ENCODE results near the gene OGFR. TPM values are rescaled to one million over a fixed set of nuclear protein-coding genes. Genes with fewer than 3 reads are reported as not detected.

Gene OGFR
- total RNA-seq, 1 experiment from 2014 or later: 117 TPM

DNA sequence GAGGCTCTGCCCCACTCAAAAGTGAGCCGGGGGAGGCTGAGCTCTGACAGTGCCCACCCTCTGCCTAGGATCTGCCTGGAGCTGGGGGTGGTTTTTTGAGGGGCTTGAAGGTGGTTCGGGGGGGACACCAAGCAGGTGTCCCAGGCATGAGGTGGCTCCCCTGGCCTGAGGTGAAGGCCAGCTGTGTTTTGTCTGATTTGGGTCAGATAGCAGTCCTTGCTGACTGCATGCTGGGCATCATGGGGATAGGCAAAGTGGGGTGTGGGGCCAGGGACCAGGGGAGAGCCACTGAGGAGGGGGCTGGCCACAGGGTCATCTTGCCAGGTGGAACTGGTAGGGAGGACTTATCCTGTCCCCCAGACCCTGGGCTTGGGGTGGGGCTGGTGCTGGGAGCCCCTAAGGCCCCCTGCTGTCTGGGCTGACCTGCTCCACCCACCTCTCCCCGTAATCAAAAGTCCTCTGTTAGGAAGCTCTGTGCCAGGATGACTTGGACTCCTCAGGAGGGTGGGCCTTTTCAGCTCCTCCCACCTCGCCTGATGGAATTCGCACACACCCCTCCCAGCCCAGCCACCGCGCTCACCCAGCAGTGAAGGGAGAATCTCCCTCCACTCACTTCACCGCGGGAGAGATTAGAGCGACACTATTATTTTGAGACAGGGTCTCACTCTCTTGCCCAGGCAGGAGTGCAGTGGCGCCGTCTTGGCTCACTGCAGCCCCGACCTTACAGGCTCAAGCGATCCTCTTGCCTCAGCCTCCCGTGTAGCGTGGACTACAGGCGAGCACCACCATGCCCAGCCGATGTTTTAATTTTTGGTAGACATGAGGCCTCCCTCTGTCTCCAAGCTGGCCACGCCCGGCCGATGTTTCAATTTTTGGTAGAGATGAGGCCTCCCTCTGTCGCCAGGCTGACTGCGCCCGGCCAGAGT is 10.7 kb downstream of the OGFR start:
- peak; percentile 58 for DNase-seq (ENCODE audit: low read depth)

DNA sequence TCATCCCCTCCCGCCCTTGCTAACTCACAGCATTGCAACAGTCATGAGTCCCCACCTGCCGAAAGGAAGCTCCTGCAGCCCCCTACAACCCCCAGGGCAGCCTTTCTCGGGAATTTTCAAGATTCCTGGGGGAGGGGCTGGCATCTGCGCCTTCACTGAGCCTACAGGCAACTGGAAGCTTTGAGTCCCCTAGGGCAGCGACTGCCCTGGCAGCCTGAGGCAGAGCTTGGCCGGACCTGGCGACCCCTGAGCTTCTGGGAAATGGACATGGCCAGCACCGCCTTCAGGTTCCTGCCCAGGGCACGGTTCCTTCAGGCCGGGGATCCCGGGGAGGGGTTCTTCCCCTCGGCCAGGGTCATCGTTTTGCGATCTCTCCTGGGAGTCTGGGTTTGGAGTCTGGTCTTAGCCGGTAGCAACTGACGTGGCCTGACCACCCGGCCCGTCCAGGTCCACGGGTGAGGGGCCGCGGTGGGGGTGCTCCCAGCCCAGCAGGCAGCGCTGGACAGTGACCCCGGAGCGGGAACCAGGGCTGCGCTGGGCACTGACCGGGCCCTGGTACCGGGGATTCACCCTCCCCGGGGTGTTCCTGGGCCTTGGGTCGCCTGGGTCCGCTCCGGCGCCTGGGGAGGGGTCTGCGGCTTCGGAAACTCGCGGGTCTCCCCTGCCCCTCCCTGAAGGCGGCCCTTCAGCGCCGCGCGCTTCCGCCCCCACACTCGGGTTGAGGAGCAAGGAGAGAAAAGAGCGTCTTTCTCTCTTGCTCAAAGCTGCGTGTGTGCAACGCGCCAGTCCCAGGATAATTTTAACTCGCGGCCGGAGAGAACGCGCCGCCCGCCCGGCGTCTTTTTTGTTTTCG is 11.6 kb downstream of the OGFR start:
- DNase-seq (ENCODE audit: low read depth): peak; percentile 34

DNA sequence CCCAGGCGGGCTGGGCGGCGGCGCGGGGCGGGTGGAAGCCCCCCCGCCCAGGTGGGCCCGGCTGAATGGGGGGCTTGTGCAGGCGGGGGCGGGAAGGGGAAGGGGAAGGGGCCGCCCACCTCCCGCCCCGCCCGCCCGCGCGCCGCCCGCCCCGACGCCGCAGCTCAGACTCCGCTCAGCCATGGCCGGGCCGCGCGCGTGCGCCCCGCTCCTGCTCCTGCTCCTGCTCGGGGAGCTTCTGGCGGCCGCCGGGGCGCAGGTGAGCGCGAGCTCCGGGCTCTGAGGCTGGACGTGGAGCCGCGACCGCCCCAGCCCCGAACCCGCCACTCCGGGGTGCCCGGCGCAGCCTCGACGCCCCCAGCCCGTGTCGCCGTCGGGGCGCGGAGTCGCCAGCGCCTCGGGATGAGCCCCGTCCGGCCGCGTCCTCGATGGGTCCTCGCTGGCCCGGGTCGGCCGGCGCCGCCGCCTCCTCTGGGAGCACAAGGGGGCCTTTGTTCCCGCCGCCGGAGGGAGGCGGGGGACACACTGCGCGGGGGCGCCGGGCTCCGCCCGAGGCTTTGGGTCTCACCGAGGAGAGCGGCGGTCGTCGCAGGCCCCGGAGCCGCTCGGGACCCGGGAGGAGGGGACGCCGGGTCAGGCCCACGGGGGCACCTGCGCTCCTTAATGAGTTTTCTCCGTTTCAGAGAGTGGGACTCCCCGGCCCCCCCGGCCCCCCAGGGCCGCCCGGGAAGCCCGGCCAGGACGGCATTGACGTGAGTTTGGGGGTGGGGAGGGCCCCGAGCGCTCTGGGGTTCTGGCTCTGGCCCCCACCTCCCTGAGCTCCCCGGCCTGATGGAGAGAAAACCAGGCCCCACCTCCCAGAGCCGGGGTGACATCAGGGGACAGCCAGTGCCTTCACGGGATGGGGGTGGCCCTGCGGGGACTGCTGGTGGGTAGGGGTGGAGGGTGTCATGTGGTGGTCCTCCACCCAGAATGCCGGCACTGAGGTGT is 12.5 kb downstream of the OGFR start, which contains the start of gene COL9A3:
Gene COL9A3 (plus strand): TSS at position 167 of the 990 bp plus-strand sequence. CDS start 15 bp downstream, at position 182.
- DNase-seq (ENCODE audit: low read depth): no peak

DNA sequence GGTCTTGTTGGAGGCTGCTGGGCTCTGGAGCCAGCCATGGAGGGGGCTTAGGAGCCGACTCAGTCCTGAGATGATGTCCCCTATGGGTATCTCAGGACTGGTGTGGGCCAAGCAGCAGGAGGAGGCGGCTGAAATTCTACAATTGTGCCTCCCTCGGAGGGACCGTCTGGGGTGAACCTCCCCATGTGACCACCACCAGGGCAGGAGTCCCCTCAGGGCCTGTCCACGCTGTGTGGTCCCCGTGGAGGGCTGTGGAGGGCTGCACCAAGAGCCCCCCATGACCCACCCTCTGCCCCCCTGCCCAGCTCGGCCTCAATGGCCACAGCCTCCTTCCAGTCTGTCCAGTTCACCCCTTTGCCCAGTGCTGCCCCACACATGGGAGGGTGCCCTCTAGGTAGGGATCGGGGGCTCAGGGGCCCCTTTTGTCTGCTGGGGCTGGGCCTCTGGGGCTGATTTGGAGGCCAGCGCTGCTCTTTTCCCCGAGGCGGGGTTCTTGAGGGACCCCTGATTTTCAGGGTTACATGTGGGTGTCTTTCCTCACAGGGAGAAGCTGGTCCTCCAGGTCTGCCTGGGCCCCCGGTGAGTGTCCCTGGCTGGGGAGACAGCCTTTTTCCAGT is 13.4 kb downstream of the OGFR start:
- no peak for DNase-seq (ENCODE audit: low read depth)

DNA sequence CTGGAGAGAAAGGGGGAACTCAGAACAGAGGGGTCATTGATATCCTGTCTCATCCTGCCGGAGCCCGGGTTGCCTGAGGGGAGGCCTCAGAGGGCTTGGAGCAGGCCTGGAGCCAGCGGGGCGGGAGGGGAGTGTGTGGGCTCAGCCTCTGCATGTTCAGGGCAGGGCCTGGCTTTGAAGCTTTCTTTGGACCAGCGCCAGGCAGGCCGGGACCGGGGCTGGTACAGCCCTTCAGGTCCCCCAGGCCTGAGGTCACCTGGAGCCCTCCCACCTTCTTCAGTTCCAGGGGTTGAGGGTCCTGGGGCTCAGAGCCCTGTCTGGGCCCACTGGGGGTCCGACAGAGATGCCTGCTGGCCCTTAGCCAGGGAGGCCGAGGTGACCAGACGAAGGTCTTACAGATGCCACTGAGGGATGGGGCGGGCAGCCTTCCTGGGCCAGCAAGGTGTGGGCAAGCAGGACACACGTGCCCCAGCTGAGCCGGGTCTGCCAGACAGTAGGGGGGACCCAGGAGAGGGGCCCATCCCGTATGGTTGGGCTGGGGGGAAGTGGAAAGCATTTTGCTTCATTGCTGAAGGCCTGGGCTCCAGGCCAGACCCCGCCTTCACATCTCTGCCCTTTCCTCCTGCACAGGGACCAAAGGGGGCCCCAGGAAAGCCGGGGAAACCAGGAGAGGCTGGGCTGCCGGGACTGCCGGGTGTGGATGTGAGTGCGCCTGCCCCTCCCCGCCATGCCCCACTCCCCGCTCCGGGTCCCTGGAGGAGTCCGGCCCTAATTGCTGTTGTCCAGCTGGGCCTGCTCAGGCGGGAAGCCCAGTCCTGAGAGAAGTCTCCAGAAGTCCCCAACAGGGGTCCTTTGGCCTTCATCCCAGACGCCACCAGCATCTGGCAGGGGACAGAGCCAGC is 14.2 kb downstream of the OGFR start:
- peak; percentile 72 for DNase-seq (ENCODE audit: low read depth)

DNA sequence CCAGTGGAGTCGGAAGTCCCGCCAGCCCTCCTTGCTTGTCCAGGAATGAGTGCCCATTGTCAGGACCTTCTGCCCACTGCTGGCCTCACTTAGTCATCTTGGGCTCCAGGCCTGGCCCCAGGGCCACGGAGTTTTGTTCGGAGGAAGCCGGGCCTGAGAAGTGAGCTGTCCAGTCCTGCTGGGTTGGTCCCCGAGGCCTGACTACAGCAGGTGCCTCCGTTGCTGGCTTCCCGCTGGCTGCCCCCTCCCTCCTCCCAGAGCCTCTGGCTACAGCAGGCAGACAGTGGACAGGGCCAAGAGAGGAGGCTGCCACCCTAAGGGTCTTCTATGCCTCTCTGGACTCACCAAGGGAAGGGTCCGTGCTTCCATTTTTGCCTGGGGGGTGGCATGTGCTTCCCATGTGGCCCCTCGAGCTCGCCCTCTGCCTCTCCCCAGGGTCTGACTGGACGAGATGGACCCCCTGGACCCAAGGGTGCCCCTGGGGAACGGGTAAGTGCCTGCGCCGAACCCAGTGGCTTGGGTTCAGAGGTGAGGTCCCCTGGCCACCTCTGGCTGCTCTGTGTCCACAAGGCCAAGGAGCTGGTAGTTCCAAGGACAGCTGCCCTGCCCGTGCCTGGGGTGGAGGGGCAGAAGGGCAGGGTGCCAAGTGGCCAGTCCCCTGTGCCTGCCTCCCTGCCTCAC is 15.0 kb downstream of the OGFR start:
- DNase-seq (ENCODE audit: low read depth): peak; percentile 88

DNA sequence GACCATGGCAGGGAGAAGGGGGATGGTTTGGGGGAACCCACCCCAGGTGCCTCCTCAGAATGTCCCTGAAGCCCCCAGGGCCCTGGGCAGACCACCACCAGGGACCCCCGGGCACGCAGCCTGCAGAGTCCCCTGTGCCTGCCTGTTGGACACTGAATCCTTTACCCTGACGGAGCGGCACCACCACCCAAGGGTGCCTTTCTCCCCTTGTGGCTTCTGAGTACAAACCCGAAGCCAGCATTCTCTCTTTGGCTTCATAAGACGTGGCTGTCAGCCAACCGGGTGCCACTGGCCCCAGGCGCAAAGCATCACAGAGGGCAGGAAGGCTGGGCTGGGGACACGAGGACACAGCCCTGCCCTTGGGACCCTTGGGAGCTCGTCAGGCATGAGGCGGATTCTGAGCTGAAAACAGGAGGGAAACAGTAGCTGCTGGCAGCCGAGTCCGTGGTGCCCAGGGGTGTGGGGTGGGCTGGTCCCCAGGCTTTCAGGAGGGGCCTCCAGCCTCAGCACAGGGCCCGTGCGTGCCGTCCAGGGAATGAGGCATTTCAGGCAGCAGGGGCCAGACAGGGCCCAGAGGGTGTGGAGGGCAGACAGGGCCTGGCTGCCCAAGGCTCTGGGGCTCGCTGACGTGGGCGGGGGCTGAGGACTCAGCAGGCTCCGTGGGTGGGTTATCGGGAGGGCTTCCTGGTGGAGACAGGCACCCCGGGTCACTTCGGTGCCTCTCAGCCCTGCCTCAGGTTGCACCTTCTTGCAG is 15.8 kb downstream of the OGFR start:
- DNase-seq (ENCODE audit: low read depth): no peak

DNA sequence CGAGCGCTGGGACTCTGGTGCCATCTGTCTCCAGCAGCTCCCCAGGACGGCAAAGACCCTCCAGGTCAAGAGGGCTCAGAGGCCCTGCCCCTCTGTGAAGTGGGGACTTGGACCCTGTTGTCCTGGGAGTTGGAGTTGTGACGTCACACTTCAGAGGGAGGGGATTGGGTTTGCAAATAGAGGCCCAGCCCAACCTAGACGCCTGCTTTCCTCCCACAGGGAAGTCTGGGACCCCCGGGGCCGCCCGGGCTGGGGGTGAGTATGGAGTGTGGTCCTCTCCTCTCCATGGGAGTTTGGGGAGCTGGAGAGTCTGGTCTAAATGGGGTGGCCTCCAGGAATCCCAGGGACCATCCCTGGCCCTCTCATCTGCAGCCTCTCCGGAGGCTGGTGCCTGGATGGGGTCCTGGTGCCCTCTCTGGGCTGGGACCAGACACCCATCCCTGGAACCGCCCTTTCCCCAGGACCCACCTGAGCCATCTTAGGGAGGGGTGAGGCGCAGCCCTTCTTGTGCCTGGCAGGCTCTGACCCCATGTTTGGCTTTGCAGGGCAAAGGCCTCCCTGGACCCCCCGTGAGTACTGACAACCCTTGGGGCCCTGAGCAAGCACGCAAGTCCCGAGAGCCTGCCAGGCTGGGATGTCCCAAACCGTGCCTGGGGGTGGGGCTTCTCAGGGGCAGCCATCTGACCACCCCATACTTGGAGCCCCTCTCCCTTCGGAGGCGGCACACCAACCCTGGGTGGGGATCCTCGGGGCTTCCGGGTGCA is 16.5 kb downstream of the OGFR start:
- no peak for DNase-seq (ENCODE audit: low read depth)

DNA sequence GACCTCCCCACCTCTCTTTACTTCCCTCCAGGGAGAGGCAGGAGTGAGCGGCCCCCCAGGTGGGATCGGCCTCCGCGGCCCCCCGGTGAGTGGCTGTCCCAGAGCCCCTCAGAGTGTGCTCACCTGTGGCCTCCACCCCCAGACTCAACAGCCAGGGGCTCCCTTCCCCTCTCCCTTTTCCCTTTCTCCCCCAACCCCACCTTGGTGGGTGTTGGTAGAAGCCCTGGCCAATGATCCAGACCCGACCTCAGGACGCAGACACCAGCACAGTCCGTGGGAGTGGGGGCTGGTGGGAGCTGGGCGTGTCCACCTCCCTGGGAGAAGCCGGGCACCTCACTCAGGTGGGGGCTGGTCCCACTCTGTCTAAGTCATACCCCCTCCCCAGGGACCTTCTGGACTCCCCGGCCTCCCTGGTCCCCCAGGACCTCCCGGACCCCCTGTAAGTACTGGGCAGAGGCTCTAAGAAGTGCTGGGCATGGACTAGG is 17.1 kb downstream of the OGFR start:
- no peak for DNase-seq (ENCODE audit: low read depth)

DNA sequence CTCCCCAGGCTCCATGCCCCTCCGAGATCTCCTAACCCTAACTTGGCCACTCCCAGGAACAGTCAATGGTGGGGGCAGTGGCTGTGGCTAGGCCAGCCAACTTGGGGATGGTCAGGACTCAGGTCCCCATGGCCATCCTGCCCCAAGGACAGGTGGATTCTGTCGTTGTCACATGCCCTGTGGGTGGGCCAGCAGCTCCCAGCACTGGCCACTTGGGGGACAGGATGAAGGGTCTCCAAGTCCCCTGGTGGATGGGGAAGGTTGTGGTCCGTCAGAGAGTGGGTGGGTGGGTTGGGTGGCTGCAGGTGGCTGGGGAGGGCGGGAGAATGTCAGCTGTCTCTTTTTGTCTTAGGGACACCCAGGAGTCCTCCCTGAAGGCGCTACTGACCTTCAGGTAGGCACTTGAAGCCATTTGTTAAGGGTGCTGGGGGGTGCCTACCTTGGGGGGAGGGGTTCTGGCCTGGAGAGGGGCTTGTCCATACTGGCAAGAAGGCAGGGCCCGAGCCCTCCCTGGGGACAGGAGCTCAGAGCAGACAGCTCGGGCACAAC is 17.7 kb downstream of the OGFR start:
- DNase-seq (ENCODE audit: low read depth): no peak

DNA sequence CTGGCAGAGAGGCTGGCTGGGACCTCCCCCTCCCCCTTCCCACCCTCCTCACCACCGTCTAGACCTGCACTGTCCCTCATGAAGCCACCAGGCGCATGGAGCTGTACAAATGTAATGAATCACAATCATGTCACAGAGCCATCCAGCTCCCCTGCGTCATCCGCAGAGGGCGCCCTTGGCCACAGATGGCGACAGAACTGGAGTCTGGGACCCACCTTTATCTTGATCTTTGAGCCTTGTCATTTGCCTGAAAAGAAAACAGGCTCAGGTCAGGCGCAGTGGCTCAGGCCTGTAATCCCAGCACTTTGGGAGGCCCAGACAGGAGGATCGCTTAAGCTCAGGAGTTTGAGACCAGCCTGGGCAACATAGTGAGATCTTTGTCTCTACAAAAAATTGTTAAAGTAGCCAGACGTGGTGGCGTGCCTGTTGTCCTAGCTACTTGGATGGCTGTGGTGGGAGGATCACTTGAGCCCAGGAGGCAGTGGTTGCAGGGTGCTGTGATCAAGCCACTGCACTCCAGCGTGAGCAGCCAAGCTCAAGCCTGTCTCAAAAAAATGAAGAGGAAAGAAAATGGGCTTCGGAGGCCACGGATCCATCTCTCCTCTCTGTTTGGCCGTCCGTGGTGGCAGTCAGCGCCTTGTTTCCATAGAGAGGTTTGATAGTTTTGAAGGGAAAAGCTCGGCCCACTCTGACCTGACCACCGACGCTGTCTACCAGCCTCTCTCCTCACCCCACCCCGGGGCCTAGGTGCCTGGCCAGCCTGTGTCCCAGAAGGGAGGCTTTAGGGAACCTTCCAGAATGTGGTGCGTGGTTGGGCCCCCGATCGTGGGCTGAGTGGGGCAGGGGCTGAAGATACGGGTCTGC is 18.4 kb downstream of the OGFR start:
- DNase-seq (ENCODE audit: low read depth): peak; percentile 80

DNA sequence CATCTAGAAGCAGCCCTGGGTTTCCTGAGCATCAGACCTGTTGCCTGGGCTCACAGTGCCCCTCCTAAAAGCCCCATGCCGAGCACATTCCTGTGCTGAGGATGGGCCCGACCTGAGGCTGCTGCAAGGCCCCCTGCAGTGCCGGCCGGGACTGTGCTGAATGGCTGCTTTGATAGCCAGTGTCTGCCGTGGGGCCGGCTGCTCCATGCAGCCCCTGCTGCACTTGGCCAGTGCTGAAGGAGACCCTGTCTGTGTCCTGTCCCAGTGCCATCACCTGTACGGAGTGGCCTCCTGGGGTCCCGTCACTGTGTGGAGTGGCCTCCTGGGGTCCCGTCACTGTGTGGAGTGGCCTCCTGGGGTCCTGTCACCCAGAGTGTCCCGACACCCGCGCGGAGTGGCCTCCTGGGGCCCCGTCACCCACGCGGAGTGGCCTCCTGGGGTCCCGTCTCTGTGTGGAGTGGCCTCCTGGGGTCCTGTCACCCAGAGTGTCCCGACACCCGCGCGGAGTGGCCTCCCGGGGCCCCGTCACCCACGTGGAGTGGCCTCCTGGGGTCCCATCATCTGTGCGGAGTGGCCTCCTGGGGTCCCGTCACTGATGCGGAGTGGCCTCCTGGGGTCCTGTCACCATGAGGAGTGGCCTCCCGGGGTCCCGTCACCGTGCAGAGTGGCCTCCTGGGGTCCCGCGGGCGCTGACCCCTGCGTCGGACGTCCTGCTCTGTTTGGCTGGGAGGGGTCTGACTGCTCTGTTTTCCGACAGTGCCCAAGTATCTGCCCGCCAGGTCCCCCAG is 19.2 kb downstream of the OGFR start:
- no peak for DNase-seq (ENCODE audit: low read depth)

DNA sequence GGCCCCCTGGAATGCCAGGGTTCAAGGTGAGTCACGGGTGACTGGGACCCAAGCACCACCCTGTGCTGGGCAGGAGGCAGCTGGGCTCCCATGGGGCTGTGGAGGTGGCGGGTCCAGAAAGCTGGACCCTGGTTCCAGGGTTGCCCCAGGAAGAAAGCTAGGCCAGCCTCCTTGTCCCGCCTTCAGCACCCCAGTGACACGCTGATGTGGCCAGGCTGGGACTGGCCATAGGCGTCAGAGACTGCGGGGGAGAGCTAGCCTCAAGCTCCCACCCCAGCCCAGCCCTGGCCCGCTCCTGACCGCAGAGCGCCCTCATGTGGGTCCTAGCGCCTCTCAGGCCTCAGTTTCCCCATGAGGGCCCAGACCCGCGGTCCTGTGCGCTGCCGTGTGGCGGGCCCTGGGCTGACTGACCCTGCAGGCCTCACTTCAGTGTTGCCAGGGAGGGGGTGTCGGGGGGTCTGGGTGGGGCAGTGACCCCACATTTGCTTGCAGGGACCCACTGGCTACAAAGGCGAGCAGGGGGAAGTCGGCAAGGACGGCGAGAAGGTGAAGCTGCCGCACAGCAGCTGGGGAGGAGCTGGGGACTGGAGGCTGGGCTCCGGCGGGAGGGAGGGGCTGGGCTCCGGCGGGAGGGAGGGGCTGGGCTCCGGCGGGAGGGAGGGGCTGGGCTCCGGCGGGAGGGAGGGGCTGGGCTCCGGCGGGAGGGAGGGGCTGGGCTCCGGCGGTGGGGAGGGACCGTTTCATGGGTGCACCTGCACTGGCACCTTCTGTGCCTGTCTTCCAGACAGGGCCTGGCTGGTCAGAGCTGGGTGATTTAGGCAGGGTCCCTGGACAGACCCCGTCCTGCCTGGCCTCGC is 20.1 kb downstream of the OGFR start:
- no peak for DNase-seq (ENCODE audit: low read depth)

DNA sequence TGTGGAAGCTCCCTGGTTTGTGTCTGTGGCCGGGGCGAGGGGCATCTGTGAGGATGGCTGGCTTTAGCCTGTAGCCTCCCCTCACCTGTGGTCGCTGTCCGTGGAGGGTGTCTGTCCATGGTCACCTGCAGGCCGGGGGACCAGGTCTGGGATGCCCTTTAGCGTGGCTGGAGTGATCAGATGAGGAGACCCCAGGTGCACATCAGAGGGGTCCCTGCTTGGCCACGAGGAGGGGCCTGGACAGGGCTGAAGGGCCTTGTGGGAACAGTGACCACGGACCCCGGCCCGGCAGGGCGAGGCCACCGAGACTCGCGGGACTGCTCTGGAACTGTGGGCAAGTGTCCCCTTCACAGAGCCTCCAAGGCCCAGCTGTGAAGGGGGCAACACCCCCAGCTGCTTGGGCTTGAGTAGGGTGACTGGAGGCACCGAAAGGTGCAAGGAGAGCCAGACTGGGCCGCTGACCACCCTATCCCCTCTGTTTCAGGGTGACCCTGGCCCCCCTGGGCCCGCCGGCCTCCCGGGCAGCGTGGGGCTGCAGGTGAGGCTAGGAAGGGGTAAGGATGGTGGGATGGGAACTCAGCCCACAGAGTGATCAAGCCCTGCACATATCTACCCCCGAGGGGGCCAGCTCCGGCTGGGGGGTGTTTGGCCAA is 20.8 kb downstream of the OGFR start:
- no peak for DNase-seq (ENCODE audit: low read depth)

Data from M059J (cell line).